Myocyte (in vitro differentiated cells): ENCODE measurements around the gene CCT6B. TPM values are rescaled to one million over a fixed set of nuclear protein-coding genes. Genes with fewer than 3 reads are reported as not detected.

Source experiments
- DNase-seq: peaks from one replicate; pipeline ENCODE4 v3.0.0-alpha.2; 2012; ENCODE audit warnings: low read depth
- total RNA-seq: library from RNA; depleted of rRNA; stranded (reverse); fragments of >200 nt; gene quantifications from 2 replicates; pipeline ENCODE4 v1.2.3, GENCODE V29; 2014

CCT6B gene
- total RNA-seq, 1 donor from 2014 or later: 5.2 TPM

DNA sequence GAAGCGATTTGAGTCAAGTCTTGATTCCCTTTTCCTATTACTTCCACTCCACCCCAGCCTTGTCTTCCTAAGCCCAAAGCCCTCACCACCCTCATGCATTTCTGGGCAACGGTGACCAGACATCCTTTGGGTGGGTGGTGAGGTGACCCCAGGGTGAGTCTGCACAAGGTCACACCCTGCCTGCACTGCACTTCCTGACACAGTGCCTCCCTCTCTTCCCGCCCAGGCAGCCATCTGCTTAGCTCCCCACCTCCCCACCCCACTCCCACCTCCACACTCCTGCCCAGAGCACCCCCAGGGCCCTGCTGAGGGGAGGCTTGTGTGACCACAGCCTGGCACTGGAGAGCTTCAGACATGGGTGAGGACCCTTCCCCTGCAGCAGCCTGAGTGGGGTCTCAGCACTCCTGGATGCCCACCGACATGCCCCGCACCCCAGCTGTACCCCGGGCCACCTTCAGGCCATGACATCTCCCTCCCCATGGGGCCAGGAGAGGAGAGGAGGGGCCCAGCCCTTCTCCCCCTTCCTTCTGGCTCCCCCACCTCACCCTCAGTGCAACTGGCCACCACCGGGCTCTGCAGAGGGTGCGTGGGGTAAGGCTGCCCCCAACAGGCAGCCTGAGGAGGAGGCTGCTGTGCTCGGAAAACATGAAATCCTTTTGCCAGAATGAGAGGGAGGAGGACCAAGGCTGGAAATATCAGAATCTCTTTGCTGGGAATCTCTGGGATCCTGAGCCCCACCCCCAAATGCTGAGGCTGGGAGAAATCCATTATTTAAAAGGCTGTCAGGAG, 68.6 kb downstream of the CCT6B start:
- DNase-seq: no peak

DNA sequence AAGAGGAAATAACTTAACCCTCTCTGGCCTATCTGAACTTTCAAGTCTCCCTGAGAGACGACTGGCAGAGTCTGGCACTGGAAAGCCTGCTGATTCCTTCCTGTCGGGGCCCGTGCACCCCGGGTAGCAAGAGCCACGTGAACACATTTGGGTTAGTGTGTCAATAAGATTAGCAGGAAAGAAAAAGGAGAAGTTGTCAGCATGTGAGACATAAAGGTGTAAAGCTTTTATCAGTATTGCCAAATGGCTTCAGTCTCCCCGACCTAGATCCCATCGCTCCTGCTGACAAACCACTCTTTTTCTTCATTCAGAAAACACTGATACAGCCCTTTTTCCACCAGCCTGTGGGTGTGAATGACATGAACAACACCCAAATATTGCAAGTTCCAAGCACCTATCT, 74.4 kb downstream of the CCT6B start:
- DNase-seq: no peak

DNA sequence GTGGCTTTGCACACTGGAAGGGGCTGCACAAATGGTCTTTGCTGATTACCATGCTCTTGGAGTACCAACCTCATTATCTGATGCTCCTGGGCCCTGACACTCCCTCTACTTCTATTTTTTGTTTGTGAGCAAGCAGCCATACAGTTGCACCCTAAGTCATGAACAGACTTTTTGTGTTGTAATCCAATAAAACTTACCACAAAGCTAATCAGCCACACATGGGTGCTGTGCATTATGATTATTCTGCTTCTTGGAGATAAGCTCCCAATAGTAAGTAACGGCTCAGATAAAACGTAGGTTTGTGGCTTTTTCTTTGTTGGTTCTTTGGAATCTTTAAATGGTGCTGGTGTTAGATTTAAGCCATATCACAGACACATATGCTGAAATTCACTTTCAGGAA, 76.2 kb downstream of the CCT6B start:
- no peak for DNase-seq

DNA sequence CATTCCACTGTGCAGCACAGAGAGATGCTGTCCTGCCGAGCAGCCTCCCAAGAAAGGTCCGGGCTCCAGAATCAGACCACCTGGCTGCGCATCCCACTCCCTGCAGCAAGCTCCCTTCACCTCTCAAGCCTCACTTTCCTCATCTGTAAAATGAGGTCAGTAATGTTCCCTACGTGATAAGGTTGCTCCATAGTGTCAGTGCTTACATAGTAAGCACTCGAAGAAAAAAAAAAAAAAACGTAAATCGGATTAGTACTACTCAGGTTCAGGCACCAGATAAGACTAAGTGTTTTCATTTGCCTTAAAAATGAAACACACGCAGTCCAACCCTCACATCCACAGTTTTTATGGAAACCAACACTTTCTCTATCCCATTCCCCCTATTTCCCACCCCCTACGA, 76.7 kb downstream of the CCT6B start:
- DNase-seq: no peak

DNA sequence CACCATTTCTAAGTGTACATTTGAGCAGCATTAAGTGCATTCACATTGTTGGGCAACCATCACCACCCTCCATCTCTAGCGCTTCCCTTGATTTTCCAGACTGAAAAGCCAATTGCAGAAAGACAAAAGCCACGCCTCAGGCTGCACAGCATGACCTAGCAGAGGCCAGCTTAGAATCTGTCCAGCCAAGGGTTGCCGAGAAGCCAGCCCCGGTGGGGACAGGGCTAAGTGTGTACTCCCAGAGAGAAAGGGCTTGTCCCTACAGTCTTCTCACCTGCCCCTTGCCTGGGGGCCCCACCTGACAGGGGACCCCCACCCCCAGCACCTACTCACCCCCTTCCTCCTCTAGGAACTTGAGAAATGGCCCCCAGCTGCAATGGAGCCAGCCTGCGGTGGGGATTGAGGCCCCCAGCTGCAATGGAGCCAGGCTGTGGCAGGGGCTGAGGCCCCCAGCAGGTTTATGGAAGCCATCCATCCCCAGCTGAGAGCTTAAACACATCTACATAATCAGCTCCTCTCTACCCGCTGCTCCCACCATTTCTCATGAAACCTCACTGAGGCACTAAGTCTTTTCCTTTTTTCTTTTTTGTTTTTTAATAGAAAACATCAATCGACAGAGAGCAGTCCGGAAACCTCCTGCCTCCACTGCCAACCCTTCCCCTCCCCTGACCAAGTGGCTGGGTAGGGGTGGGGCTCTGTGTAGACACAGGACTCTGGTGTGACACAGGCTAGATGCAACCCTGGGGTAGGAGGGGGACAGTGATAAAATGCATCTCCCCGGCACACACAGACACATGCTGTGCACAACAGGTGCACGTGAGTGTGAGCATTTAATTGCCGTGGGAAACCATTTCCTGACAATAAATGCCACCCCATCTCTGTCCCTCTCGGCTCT, 77.9 kb downstream of the CCT6B start:
- DNase-seq: no peak

DNA sequence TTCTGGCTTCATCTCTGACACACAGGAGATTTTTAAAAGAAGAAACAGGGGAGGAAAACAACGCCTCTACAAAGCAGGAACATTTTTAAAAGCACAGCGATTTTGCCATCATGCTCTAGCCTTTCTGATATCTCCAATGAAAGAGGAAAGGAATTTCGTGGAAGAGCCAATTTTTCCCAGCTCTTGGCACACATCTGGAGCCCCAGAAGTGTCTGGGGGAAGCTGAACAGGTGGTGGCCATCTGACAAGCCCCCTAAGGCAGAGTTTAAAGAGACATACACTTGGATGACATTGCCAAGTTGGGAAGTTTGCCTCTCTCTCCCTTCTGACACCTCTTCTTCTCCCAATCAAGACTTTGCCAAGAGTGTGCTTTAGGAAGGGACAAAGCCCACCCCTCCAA, 82.1 kb downstream of the CCT6B start:
- no peak for DNase-seq

Other genes with a start within 250 kb of the CCT6B start
- 9.5 and 10.8 TPM in 2 replicates for gene ZNF830, start 80 bp upstream of the CCT6B start, total RNA-seq
- 24.5 and 26.7 TPM in 2 replicates for gene LIG3, start 19.1 kb upstream of the CCT6B start, total RNA-seq
- 9.9 and 12.9 TPM in 2 replicates for gene RFFL, start 102.2 kb upstream of the CCT6B start, total RNA-seq
- 4.6 and 6.6 TPM in 2 replicates for gene RAD51D, start 158.4 kb upstream of the CCT6B start, total RNA-seq
- not detected in 2 replicates for gene FNDC8, start 160.2 kb upstream of the CCT6B start, total RNA-seq
- 15.0 and 15.7 TPM in 2 replicates for gene NLE1, start 180.8 kb upstream of the CCT6B start, total RNA-seq
- 266 and 287 TPM in 2 replicates for gene UNC45B, start 186.4 kb upstream of the CCT6B start, total RNA-seq
- gene SLC35G3, start 232.9 kb upstream of the CCT6B start, total RNA-seq: not detected in 2 replicates